Stimulated activated CD4-positive, alpha-beta T cell treated with anti-CD3 and anti-CD28 coated beads, Interleukin-15, amount 100 ng/mL, for 24 hours (primary cell): ENCODE results near the gene TAS2R13.

Source experiments
- DNase-seq: peaks from one replicate; pipeline ENCODE4 v3.0.0-alpha.2; 2020

TAS2R13 gene

DNA sequence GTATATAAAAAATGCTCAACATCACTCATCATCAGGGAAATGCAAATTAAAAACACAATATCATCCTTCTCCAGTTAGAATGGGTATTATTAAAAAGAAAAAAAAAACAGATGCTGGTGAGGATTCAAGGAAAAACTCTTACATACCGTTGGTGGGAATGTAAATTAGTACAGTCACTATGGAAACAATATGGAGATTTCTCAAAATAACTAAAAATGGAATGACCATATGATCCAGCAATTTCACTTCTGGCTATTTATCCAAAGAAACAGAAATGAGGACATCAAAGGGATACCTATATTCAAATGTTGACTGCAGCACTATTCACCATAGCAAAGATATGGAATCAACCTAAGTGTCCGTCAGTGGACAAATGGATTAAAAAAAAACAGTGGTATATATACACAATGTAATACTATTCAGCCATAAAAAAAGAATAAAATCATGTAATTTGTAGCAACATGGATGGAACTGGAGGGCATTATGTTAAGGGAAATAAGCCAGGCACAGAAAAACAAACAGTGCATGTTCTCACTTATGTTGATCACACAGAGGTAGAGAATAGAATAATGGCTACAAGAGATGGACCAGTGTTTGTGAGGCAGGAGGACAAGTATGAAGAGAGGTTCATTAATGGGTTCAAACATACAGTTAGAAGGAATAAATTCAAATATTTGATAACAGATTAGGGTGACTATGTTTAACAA, 45.7 kb downstream of the TAS2R13 start:
- no peak for DNase-seq

DNA sequence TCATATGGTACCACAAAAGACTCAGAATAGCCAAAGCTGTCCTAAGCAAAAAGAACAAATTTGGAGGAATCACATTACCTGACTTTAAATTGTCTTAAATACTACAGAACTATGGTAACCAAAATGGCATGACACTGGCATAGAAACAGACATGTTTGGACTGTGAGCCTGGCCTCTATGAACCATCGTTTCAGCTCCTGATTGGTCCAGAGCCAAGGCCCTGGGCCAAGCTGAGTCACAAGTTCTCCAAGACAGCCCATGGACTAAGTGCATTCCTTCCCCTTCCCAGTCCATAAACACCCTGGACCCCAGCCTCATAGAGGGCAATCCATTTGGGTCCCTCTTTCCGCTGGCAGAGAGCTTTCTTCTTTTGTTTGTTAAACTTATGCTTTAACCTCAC, 48.0 kb downstream of the TAS2R13 start:
- no peak for DNase-seq
